Stimulated activated CD4-positive, alpha-beta T cell treated with anti-CD3 and anti-CD28 coated beads, Interleukin-15, amount 100 ng/mL, for 1 hour (primary cell): ENCODE results near the gene CENPVL3.
"Not testable (repeated sequence)": the region's sequence is repeated elsewhere in the genome, so short reads cannot be mapped to it uniquely, and the experiment has no call there.

Experiments
- DNase-seq, 2 donors: peaks; one replicate each; pipeline ENCODE4 v3.0.0-alpha.2; 2020; ENCODE audit warnings: low read depth in 1 of 2, low spot score in 1 of 2

CENPVL3 gene

GRCh38 chrX:51618241-51619155, at the start of gene CENPVL3:
CENPVL3 (minus strand) TSS chrX:51618912; CDS start chrX:51618873, 39 bp downstream.
- not testable (repeated sequence) for DNase-seq

DNA sequence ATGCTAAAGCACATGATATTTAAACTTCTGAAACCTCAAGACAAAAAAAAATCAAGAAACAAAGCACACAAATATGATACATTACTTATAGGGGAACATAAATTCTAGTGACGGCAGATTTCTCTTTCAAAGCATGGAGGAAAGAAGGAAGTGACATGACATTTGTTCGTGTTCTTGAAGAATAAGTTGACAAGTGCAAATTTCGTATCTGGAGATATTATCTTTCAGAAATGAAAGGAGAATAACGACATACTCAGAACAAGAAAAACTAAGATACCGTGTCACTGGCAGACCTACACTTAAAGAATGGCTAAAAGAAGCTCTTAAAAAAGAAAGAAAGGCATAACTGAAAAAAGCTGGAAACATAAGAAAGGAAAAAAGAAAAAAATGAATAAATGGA, 47.3 kb upstream of the CENPVL3 start:
- DNase-seq, result no peak

DNA sequence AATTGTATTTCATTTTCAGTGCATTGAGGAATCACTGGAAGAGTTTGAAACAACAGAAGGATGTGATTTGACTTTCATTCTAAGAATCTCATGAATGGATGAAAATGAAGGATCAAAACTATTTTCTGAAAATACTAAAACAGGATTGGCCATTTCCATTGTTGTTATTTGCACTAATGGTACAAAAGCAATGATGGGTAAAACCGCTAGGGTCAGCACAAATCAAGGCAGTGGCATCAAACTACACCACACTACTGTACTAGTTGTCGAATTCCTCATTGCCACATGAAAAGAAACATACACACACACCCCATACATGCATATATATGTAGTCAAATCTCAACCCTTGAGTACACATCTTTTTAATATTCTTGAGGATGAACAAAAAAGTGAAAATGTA, 24.7 kb upstream of the CENPVL3 start:
- DNase-seq, result no peak

- DNase-seq, result no peak
These were observed 22.8 kb upstream of the CENPVL3 start for GRCh38 chrX:51641421-51642021.

GRCh38 chrX:51636511-51636910, 17.8 kb upstream of the CENPVL3 start:
- not testable (repeated sequence) for DNase-seq

GRCh38 chrX:51614353-51615012, 4.2 kb downstream of the CENPVL3 start:
- DNase-seq, result no peak

- DNase-seq, result no peak
These were observed 9.9 kb downstream of the CENPVL3 start for GRCh38 chrX:51608766-51609165.

DNA sequence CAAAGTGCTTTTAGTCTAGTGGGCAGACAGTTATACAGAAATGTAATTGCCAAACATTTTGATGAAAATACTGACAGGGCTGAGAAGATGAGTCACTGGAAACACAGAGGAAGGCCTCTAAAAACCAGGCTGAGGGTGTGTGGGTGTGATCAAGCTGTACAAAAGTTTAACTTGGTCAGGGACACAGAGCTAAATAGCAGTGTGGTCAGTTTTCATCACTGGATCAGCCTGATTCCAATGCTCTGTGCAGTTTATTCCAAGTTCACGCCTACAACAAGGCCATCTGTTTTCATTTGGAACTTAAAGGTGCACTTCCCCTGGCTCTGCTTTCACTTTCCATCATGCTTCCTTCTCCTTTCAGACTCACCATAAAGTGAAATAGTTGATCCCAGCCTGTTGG, 10.6 kb downstream of the CENPVL3 start:
- DNase-seq, result no peak

GRCh38 chrX:51606446-51606845, 12.3 kb downstream of the CENPVL3 start:
- no peak for DNase-seq

- DNase-seq, result no peak
These were observed 19.8 kb downstream of the CENPVL3 start for GRCh38 chrX:51598899-51599298.

GRCh38 chrX:51571874-51572273, 46.8 kb downstream of the CENPVL3 start:
- DNase-seq, result no peak

GRCh38 chrX:51569561-51569960, 49.2 kb downstream of the CENPVL3 start:
- DNase-seq, result no peak

DNA sequence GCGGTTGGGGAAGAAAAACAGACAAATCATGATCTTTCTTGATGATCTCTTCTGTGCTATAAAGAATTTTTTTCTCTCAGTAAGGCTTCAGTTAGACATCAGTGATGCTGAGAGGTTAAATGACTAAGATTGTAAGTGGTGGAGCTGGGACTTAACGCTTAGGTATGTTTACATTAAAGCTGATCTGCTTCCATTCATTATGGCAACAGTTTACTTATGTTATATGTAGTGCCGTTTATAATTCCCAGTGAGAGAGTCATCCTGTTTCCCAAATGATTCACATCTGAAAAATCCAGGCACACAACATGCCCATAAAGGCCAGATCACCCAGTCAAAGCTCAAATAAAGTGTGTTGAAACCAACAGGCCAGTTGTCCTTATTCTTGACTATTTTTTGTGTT, 50.1 kb downstream of the CENPVL3 start:
- DNase-seq, result no peak
